HL-60 (cell line): ENCODE measurements around the gene JAK1.

Source experiments
- DNase-seq, 2 experiments: peaks; one replicate each; pipeline ENCODE4 v3.0.0-alpha.2; 2010 to 2020; ENCODE audit warnings: low read depth in 1 of 2, low spot score in 1 of 2
- H3K27ac ChIP-seq: fragments of 250-450 bp; sonication (Bioruptor Pico); replicated peaks from 2 replicates; pipeline ENCODE4 v1.5.1; 2020; ENCODE audit warnings: mild to moderate bottlenecking, moderate library complexity
- H3K27me3 ChIP-seq: fragments of 250-450 bp; sonication (Bioruptor Pico); 2 replicates; pipeline ENCODE4 v1.5.1; 2021; ENCODE audit warnings: mild to moderate bottlenecking, moderate library complexity; ENCODE audit not compliant: insufficient read depth, poor library complexity, severe bottlenecking
- H3K4me3 ChIP-seq: replicated peaks from 2 replicates; pipeline ENCODE4 v1.5.1; 2011; ENCODE audit warnings: mild to moderate bottlenecking, control low read depth, low read length; ENCODE audit not compliant: insufficient read depth
- CTCF ChIP-seq: IDR thresholded peaks from one replicate; pipeline ENCODE4 v1.5.1; 2011; ENCODE audit warnings: low read length, control low read depth, inconsistent platforms; ENCODE audit not compliant: insufficient read depth
- GABPA ChIP-seq: IDR thresholded peaks from 2 replicates; pipeline ENCODE4 v1.6.1; 2012; ENCODE audit warnings: low read depth
- POLR2AphosphoS5 ChIP-seq: IDR thresholded peaks from 2 replicates; pipeline ENCODE4 v1.6.1; 2012; ENCODE audit warnings: low read depth
- REST ChIP-seq: IDR thresholded peaks from 2 replicates; pipeline ENCODE4 v1.6.1; 2012; ENCODE audit warnings: low read depth; ENCODE audit not compliant: insufficient replicate concordance
- SPI1 ChIP-seq: IDR thresholded peaks from 2 replicates; pipeline ENCODE4 v1.6.1; 2012; ENCODE audit warnings: low read depth, mild to moderate bottlenecking, borderline replicate concordance

The JAK1 gene

GRCh38 chr1:64838486-64838885, 127.9 kb downstream of the JAK1 start:
- TF ChIP-seq REST (no peak), GABPA (no peak), POLR2AphosphoS5 (no peak), SPI1 (no peak), CTCF (no peak)
- no peak overlapping the region for H3K27ac ChIP-seq
- H3K27me3 ChIP-seq: no peaks in the 10 kb centered on the region
- H3K4me3 ChIP-seq: no peak overlapping the region
- no peak for DNase-seq

GRCh38 chr1:64836802-64837201, 129.5 kb downstream of the JAK1 start:
- no peak overlapping the region for H3K4me3 ChIP-seq
- no peak for DNase-seq
- no peaks in the 10 kb centered on the region for H3K27me3 ChIP-seq
- TF ChIP-seq POLR2AphosphoS5 (no peak), REST (no peak), GABPA (no peak), SPI1 (no peak), CTCF (no peak)
- no peak overlapping the region for H3K27ac ChIP-seq

GRCh38 chr1:64834734-64835133, 131.6 kb downstream of the JAK1 start:
- H3K27ac ChIP-seq: no peak overlapping the region
- no peak for TF ChIP-seq POLR2AphosphoS5
- no peak for TF ChIP-seq CTCF
- no peak for TF ChIP-seq SPI1
- TF ChIP-seq REST: no peak
- TF ChIP-seq GABPA: no peak
- no peak overlapping the region for H3K4me3 ChIP-seq
- DNase-seq: no peak
- no peaks in the 10 kb centered on the region for H3K27me3 ChIP-seq
